Hematopoietic multipotent progenitor cell treated with erythropoietin and hydrocortisone succinate and interleukin-3 and kit ligand, for 17 days (in vitro differentiated cells): ENCODE data around the gene CDY1.
"Not testable (repeated sequence)": the region's sequence is repeated elsewhere in the genome, so short reads cannot be mapped to it uniquely, and the experiment has no call there.

ENCODE experiments used
- DNase-seq: peaks from one replicate; pipeline ENCODE4 v3.0.0-alpha.2; 2015; ENCODE audit warnings: low spot score

Gene CDY1

DNA sequence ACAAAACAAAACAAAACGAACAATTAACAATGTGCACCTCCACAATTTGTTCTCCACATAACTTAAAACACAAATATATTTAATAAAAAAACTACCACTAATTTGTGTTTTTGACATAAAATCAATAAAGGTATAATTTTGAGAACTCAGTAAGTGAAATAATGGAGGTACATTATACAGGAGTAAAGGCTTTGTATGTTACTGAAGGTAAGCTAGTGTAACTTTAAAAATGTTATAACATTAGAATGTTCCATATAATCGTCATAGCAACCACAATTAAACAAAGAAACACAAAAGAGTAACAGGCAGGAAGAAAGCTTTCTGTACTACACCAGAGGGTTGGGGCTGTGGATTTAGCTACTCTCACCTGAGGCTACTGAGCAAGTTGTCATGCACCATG is at the start of gene CDY1:
CDY1 (plus strand) TSS at position 301 of the 400 bp plus-strand sequence. CDS start 326 bp downstream, outside the sequence.
- DNase-seq: not testable (repeated sequence)

DNA sequence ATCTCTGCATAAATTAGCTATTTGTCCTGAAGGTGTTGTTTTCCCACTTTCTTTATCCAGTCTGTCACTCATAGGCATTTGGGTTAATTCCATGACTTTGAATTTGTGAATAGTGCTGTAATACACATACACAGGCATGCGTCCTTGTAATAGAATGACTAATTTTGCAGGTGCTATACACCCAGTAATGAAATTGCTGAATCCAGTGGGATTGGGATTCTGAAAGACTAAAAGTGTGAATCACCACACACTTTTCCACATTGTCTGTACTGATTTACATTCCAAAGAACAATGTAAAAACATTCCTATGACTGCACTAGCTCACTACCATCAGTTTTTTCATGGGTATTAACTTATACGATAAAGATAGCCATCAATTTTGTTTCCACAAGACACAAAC is 28.6 kb upstream of the CDY1 start:
- not testable (repeated sequence) for DNase-seq

DNA sequence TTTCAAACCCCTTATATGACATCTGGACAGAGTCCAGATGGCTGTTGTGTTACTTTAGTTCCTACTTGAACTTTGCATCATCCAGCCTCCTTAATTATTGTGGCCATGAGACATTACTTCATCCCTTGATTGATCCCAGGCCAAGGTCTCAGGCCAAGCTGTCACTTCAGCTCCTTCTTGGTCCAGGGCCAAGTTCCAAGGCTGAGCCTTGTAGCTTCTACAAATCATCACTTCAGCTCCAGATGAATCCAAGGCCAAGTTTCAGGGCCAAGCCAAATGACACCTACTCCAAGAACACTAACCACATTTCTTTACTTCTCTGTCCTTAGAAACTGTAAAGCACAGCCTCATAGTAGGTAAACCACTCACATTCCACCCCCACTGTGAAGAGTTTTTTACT is 1.7 kb upstream of the CDY1 start:
- not testable (repeated sequence) for DNase-seq

DNA sequence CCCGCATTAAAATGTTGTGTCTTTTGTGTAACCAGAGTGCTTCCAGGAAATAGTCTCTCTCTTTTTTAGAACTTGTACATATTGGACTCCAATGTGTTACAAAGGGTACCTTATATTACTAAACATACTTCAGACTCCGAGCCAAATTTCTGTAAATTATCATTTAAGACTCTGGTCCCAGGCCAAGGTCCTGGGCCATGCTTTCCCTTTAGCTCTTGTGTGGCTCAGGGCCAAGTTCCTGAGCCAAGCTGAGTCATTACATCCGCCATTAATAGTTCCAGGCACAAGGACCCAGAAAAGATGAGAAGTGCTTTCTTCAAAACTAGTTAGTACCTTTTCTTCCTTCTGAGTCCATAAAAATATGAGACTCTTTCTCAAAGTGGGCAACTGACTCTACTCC is 4.6 kb downstream of the CDY1 start:
- DNase-seq: not testable (repeated sequence)

DNA sequence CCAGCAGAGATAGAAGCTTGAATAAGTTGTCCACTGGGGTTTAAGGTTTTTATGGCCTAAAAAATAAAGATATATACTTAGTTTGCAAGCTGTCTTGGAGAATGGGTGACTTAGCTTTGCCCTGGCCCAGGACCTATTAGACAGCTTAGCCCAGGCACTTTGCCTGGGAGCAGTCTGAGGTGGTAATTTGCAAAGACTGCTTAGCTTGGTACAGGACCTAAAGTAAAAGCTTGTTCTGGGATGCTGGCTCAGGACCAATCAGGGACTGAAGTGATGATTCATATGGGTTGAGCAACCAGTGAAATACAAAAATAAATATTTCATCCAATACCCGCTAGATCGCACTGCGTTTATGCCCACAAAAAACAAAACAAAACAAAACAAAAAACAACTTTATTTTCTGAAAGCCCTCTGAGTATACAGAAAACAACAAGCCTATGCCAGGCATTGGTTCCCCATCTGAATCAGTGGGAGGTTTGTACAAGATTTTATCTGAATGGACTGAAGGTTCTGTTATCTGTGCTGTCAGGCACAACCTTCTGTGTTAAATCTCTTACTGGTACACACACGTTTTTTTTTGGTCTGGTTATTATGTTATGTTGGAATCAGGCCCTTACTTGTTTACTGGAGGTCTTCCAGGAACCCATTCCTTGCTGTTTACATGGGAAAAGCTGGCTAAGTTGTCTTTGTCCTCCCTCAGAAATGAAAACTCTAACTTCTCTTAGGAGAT is 8.6 kb downstream of the CDY1 start:
- not testable (repeated sequence) for DNase-seq

DNA sequence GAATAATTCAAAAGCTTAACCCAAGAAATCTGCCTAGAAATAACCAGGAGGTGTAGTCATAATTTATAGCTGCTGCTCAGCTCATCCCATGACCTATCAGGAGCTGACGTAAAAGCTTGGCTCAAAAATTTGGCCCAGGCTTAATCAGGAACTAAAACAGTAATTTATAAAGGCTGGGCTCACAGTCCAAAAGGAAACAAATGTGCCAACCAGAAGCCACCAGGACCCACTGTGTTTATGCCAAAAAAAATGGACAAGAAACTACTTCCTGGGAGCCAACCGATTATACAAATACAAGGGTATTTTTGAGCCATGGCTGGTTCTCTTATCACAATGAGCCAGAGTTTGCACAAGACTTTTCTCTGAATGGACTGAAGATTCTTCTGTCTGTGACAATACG is 17.9 kb downstream of the CDY1 start:
- DNase-seq: not testable (repeated sequence)

GRCh38 chrY:25643024-25643915 is 21.4 kb downstream of the CDY1 start:
- not testable (repeated sequence) for DNase-seq
